GM21576 (cell line): ENCODE data around the gene DALRD3.

Experiments
- ATAC-seq: cut with Tn5 transposase; IDR thresholded peaks from one replicate; pipeline ENCODE4 v1.9.1; 2021; ENCODE audit warnings: mild to moderate bottlenecking, moderate library complexity; ENCODE audit not compliant: unreplicated experiment

Gene DALRD3

GRCh38 chr3:48982686-48983085 lies 35.7 kb downstream of the DALRD3 start:
- no peak for ATAC-seq

DNA sequence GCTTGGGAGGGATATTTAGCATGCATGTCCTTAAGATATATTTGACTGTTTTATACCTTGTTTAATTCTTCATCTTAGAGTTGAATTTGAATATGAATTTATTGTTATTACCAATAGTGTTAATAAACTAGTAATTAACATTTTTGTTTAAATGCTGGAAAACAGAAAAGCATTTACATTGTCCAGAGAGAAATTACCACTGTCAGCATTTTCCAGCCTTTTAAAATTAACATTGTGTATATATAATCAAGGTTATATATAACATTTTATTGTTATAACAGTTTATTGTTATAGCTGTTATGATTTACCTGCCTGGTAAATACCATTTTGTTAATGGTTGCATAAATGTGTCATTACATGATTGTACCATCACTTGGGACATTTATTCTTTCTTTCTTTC lies 36.4 kb downstream of the DALRD3 start:
- ATAC-seq = no peak

DNA sequence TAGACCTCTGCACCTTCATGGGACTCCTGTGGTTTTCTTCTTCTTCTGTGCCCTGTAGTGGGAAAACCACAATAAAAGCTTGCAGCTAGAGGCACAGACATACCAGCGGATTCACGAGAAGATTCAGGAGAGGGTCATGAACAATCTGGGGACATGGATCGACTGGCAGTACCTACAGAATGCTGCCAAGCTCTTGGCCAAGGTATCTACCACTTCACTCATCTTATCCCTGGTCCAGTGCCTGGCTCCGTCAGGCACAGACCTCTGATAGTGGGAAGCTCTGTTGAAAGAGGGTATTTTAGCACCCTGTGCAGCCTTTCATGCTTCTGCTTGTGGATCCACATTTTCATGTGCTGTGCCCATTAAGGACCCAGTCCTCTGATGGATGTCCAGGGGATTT lies 38.1 kb downstream of the DALRD3 start:
- no peak for ATAC-seq

- no peak for ATAC-seq
Measured at GRCh38 chr3:48979451-48979850, 38.9 kb downstream of the DALRD3 start.

GRCh38 chr3:48974076-48974864 lies 44.1 kb downstream of the DALRD3 start:
- no peak for ATAC-seq

DNA sequence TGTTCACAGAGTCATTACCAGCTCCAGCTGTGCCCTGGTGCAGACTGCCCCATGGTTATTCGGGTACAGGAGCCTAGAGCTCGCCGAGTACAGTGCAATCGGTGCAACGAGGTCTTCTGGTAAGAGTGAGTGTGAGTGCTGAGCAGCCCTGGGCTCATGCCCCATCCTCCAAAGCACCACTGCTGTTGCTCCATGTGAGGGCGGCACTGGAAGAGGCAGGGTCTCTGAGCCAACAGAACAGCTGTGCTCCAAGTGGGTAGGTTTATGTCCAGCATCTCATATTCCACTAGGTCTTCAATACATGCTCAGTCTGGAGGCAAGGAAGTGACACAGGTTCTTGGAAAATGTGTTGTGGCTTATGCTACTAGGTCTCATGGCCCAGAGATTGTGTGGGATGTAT lies 47.8 kb downstream of the DALRD3 start:
- ATAC-seq = no peak

- no peak for ATAC-seq
Measured at GRCh38 chr3:48966876-48967361, 51.5 kb downstream of the DALRD3 start.

DNA sequence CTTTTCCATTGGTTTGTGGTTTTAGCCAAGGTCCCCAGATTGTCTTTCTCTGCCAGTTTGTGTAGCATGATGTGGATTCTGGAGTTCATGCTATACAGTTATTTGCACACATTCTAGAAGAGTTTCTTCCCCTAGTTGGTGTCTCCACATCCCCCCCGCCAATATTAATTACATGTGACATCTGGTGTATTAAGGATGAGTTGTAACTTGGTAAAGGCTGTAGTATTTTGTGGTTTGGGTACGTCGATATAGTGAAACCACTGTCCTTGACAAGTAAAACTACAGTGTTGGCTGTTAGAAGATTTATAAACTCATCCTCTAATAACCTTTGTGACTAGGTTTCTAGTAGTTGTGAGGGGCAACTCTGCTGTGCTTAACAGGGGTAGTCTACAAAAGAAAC lies 52.0 kb downstream of the DALRD3 start:
- no peak for ATAC-seq
